A549 (cell line): Measurements from ENCODE around the gene DCAF11.

Experiments
- CEBPB ChIP-seq, 2 experiments: fragments of >200 bp in 1 of 2; sonication (Bioruptor Twin) in 1 of 2; formaldehyde crosslinking in 1 of 2; IDR thresholded peaks; 2 replicates each; pipeline ENCODE4 v1.6.1; 2012 to 2016
- CTCF ChIP-seq: fragments of >200 bp; sonication (Bioruptor Twin); formaldehyde crosslinking; IDR thresholded peaks from 3 replicates; pipeline ENCODE4 v1.5.1; 2016
- RARB ChIP-seq: fragments of 250-450 bp; sonication (Bioruptor Pico); IDR thresholded peaks from 2 replicates; pipeline ENCODE4 v1.8.0; 2021; ENCODE audit warnings: mild to moderate bottlenecking, moderate library complexity
- TP53 ChIP-seq: fragments of 250-450 bp; sonication (Bioruptor Pico); IDR thresholded peaks from 2 replicates; pipeline ENCODE4 v1.5.0; 2021; ENCODE audit warnings: mild to moderate bottlenecking, moderate library complexity
- USF2 ChIP-seq: fragments of 450-650 bp; IDR thresholded peaks from 2 replicates; pipeline ENCODE4 v1.6.1; 2014; ENCODE audit warnings: antibody characterized with exemption

GRCh38 chr14:24155100-24155499 is 40.5 kb downstream of the DCAF11 start:
- TF ChIP-seq CTCF (no peak), TP53 (CRISPR knock-in tag) (no peak), USF2 (no peak), RARB (CRISPR knock-in tag) (no peak), CEBPB (IDR thresholded peaks at IDR 0.05) (no peak)
